Measurements from ENCODE around the gene ECE1.

ECE1 gene

DNA sequence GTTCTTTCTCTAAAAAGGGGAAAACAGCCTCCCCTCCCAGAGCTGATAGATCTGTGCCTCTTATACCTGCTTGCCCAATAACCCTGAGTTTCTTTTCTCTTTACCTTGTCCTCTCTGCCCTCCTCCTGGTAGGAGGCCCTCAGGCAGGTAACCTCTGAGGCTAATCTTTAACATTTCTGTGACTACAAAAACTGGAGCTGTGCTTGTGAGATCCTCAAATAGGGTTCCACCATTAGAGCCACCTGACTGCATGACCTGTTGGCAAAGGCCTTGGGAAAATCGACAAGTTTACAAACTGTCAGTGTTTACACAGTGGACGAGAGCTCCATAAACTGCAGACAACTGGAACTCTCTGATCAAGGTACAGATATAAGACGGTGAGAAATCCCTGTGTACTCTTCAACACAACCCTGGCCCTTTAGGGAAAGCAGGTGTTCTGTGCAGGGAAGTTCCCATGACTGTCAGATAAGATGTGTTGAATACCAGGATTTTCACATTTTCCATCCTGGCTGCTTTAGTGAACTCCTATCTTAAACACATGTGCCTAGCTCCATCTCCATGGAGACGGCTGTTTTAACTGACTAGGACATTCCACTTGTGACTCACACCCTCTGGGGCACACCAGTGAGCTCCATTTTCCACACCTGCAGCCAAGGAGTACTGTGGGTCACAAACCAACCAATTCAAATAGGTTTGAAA lies 38.3 kb downstream of the ECE1 start:
- H3K9me3 Mint-ChIP-seq: no peaks in the 10 kb centered on the region
- H3K4me1 Mint-ChIP-seq (ENCODE audit: low read depth): peaks cover 51% of the 10 kb centered on the region
- H3K4me3 Mint-ChIP-seq: peak overlapping the region; percentile 26
- H3K27ac Mint-ChIP-seq: peak overlapping the region; percentile 92
- no peaks in the 10 kb centered on the region for H3K27me3 Mint-ChIP-seq
- peaks cover 70% of the 10 kb centered on the region for H3K36me3 Mint-ChIP-seq (ENCODE audit: low read depth)

DNA sequence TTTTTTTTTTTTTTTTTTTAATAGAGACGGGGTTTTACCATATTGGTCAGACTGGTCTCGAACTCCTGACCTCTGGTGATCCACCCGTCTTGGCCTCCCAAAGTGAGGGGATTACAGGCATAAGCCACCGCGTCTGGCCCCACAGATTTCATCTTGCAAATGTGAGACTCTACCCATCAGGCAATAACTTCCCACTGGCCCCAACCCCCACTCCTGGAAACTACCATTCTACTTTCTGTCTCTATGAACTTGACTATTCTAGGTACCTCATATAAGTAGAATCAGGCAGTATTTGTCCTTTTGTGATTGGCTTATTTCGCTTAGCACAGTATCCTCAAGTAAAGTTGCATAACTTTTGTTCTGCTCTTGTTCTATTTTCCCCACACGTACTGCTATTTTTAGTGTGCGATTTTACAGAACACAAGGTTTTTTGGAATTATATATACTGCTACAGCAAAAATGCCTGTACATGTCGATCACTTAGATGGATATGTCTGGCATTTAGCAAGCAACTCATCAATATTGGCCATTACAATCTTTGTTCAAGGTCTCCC lies 40.2 kb downstream of the ECE1 start:
- peaks cover 32% of the 10 kb centered on the region for H3K4me1 Mint-ChIP-seq (ENCODE audit: low read depth)
- H3K9me3 Mint-ChIP-seq: no peaks in the 10 kb centered on the region
- no peak overlapping the region for H3K27ac Mint-ChIP-seq
- no peak overlapping the region for H3K4me3 Mint-ChIP-seq
- no peaks in the 10 kb centered on the region for H3K27me3 Mint-ChIP-seq
- H3K36me3 Mint-ChIP-seq (ENCODE audit: low read depth): peaks cover 66% of the 10 kb centered on the region

GRCh38 chr1:21247892-21248715 lies 42.2 kb downstream of the ECE1 start:
- Mint-ChIP-seq H3K36me3 (ENCODE audit: low read depth) (peaks cover 75% of the 10 kb centered on the region), H3K9me3 (no peaks in the 10 kb centered on the region), H3K27ac (peak overlapping the region; percentile 16)

GRCh38 chr1:21246905-21247642 lies 43.2 kb downstream of the ECE1 start:
- H3K36me3 Mint-ChIP-seq (ENCODE audit: low read depth): peaks cover 75% of the 10 kb centered on the region
- no peaks in the 10 kb centered on the region for H3K9me3 Mint-ChIP-seq
- H3K27me3 Mint-ChIP-seq: no peaks in the 10 kb centered on the region
- peaks cover 8% of the 10 kb centered on the region for H3K4me1 Mint-ChIP-seq (ENCODE audit: low read depth)
- no peak overlapping the region for H3K4me3 Mint-ChIP-seq
- H3K27ac Mint-ChIP-seq: no peak overlapping the region

More at GRCh38 chr1:21247892-21248715, 42.2 kb downstream of the ECE1 start:
- Mint-ChIP-seq H3K4me1 (ENCODE audit: low read depth) (peaks cover 18% of the 10 kb centered on the region), H3K4me3 (no peak overlapping the region), H3K27me3 (no peaks in the 10 kb centered on the region)

DNA sequence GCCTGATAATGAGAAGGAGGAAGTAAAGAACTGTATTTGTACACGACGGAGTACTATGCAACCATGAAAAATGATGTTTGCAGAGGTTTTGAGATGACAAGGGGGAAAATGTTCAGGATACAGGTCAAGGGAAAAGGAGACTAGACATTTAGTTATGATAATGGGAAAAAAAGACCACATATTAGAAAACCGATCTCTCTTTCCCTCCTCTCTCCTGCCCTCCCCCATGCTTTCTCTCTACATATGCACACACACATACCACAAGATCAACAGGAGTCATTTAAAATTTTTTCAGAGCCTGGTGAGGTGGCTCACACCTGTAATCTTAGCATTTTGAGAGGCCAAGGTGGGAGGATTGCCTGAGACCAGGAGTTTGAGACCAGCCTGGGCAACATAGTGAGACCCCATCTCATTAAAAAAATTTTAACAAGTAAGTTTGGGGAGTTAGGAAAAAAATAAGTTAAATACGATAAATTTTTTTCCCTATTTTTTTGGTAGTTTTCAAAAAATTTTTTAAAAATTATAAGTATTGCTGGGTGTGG lies 44.5 kb downstream of the ECE1 start:
- Mint-ChIP-seq H3K27ac (no peak overlapping the region), H3K4me3 (no peak overlapping the region), H3K9me3 (no peaks in the 10 kb centered on the region), H3K4me1 (ENCODE audit: low read depth) (no peaks in the 10 kb centered on the region), H3K27me3 (no peaks in the 10 kb centered on the region), H3K36me3 (ENCODE audit: low read depth) (peaks cover 78% of the 10 kb centered on the region)

- Mint-ChIP-seq H3K4me1 (ENCODE audit: low read depth) (no peaks in the 10 kb centered on the region), H3K4me3 (no peak overlapping the region), H3K9me3 (no peaks in the 10 kb centered on the region), H3K36me3 (ENCODE audit: low read depth) (peaks cover 77% of the 10 kb centered on the region), H3K27me3 (no peaks in the 10 kb centered on the region), H3K27ac (no peak overlapping the region)
These were observed 45.1 kb downstream of the ECE1 start for GRCh38 chr1:21244986-21245687.

GRCh38 chr1:21244154-21244553 lies 46.1 kb downstream of the ECE1 start:
- H3K27ac Mint-ChIP-seq: no peak overlapping the region
- peaks cover 74% of the 10 kb centered on the region for H3K36me3 Mint-ChIP-seq (ENCODE audit: low read depth)
- H3K4me3 Mint-ChIP-seq: no peak overlapping the region
- no peaks in the 10 kb centered on the region for H3K27me3 Mint-ChIP-seq
- H3K4me1 Mint-ChIP-seq (ENCODE audit: low read depth): peaks cover 4% of the 10 kb centered on the region
- H3K9me3 Mint-ChIP-seq: no peaks in the 10 kb centered on the region

- no peak overlapping the region for H3K4me3 Mint-ChIP-seq
- peaks cover 75% of the 10 kb centered on the region for H3K36me3 Mint-ChIP-seq (ENCODE audit: low read depth)
- peaks cover 5% of the 10 kb centered on the region for H3K4me1 Mint-ChIP-seq (ENCODE audit: low read depth)
- H3K9me3 Mint-ChIP-seq: no peaks in the 10 kb centered on the region
- no peak overlapping the region for H3K27ac Mint-ChIP-seq
- no peaks in the 10 kb centered on the region for H3K27me3 Mint-ChIP-seq
These were observed 47.4 kb downstream of the ECE1 start for GRCh38 chr1:21242846-21243245.

DNA sequence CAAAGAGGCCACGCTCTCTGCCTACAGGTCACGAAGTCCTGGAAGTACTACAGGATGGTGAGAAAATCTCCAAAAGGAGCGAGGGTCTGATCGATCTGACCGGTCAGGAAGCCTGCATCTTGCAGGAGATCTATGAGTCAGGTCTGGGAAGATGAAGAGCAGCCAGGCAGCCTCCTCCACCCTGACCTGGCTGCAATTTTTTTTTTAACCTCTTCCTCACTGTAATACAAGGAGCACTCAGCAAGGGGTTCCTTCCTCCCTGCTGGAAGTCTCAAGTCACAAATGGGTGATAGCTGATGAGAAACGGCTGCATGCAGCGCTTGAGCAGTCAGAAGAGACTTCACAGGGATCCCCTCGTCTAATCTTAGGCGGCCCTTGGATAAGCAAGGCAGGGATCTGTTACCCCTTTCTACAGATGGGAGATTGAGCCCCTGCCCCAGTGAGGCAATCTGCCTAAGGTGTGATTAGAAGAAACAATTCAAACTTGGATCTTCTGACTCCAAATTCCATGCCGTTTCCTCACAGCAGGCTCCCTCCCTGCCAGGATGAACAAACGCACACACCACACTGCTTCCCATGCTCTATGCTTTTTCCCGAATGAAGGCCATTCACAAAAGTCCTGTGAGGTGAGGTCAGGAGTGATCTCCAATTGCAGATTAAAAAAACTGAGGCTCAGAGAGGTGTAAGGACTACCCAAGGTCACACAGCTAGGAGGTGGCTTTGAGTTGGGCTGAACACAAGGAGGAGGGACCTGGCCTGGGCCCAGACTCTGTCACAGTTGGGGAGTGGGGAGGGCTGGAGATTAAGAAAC lies 48.3 kb downstream of the ECE1 start:
- peaks cover 76% of the 10 kb centered on the region for H3K36me3 Mint-ChIP-seq (ENCODE audit: low read depth)
- H3K27me3 Mint-ChIP-seq: no peaks in the 10 kb centered on the region
- no peak overlapping the region for H3K4me3 Mint-ChIP-seq
- no peaks in the 10 kb centered on the region for H3K9me3 Mint-ChIP-seq
- H3K4me1 Mint-ChIP-seq (ENCODE audit: low read depth): peaks cover 5% of the 10 kb centered on the region
- no peak overlapping the region for H3K27ac Mint-ChIP-seq

DNA sequence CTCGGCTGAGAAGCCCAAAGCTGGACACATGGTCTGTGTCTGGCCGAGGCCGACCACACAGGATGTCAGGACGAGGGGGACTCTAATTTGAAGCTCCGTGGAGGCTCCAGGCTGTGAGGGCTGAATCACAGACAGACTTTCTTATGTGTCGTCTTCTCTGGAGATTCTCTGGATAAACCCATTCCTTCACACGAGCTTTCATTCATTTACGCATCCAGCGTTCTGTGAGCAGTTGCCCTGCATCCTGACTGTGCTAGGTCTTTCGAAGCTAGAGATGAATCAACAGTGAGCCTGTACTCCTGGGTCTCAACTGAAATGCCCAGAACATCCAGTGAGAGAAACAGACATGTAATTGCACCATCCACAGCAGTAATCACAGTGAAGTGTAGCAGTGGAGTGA lies 49.6 kb downstream of the ECE1 start:
- Mint-ChIP-seq H3K4me1 (ENCODE audit: low read depth) (peaks cover 5% of the 10 kb centered on the region), H3K9me3 (no peaks in the 10 kb centered on the region), H3K27me3 (no peaks in the 10 kb centered on the region), H3K27ac (no peak overlapping the region), H3K36me3 (ENCODE audit: low read depth) (peaks cover 80% of the 10 kb centered on the region), H3K4me3 (no peak overlapping the region)

DNA sequence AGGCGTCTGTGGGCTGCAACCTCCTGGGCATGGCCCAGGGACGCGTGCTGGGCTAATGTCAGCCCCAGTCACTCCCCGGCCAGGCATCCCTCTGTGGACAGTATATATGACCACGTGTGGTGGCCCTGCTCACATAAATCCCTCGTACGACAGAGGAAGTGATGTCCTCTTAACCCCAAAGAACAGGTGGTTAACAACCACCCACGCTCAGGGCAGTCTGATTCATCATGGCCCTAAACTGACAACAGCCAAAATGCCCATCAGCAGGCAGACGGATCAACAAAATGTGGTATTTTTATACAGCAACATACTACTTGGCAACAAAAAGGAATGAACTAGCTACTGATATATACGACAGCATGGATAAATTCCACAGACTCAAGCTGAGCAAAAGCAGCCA lies 51.0 kb downstream of the ECE1 start:
- no peak overlapping the region for H3K4me3 Mint-ChIP-seq
- peak overlapping the region; percentile 58 for H3K27ac Mint-ChIP-seq
- no peaks in the 10 kb centered on the region for H3K27me3 Mint-ChIP-seq
- peaks cover 83% of the 10 kb centered on the region for H3K36me3 Mint-ChIP-seq (ENCODE audit: low read depth)
- H3K9me3 Mint-ChIP-seq: no peaks in the 10 kb centered on the region
- H3K4me1 Mint-ChIP-seq (ENCODE audit: low read depth): peaks cover 5% of the 10 kb centered on the region

DNA sequence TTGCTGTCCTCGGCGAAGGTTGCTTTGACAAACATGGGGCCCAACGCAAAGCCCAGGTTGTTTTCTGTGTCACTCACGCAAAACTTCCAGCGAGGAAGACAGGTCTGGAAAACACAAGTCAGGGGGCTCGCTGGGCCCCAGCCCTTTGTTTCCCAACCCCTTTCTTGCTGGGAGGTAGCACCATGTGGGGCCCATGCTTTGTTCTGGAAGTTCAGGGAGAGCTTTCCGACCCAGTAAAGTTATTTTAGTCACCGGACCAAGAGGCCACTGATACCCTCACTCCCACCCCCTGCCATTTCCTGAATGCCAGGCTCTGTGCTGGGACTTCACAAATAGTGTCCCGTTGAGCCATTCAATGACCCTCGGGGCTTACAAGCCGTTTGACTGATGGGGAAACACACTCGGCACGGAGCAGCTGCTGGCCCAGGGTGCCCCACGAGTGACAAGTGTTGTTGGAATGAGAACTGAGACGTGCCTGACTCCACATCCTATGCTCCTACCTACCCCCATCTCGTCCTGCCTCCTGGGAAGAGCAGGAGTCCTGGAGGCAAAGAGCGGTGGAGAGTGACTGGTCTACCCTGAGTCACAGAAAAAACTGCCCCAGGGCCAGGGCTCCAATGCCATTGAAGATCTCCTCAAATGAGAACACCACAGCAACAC lies 52.0 kb downstream of the ECE1 start:
- Mint-ChIP-seq H3K27me3 (no peaks in the 10 kb centered on the region), H3K9me3 (no peaks in the 10 kb centered on the region), H3K4me1 (ENCODE audit: low read depth) (peaks cover 5% of the 10 kb centered on the region), H3K36me3 (ENCODE audit: low read depth) (peaks cover 83% of the 10 kb centered on the region), H3K27ac (no peak overlapping the region), H3K4me3 (no peak overlapping the region)

GRCh38 chr1:21237446-21238088 lies 52.7 kb downstream of the ECE1 start:
- Mint-ChIP-seq H3K36me3 (ENCODE audit: low read depth) (peaks cover 79% of the 10 kb centered on the region), H3K9me3 (no peaks in the 10 kb centered on the region), H3K27me3 (no peaks in the 10 kb centered on the region), H3K4me1 (ENCODE audit: low read depth) (peaks cover 5% of the 10 kb centered on the region), H3K4me3 (no peak overlapping the region), H3K27ac (no peak overlapping the region)

All from stimulated activated naive CD8-positive, alpha-beta T cell treated with anti-CD3 and anti-CD28 coated beads, Interleukin-15, Interleukin-2, amounts not matched to agents 100 ng/mL and 50 ng/mL, for 24 hours (primary cell).